H1 (cell line): ENCODE data around the gene ASB6. TPM values are rescaled to one million over a fixed set of nuclear protein-coding genes. Genes with fewer than 3 reads are reported as not detected.

Experiments
- ASH2L ChIP-seq: fragments of 200-600, 300-600 bp; sonication (generic); IDR thresholded peaks from one replicate; pipeline ENCODE4 v1.7.1; 2017; ENCODE audit warnings: low read length
- NANOG ChIP-seq: IDR thresholded peaks from 2 replicates; pipeline ENCODE4 v1.6.1; 2011; ENCODE audit warnings: low read length, low read depth, mild to moderate bottlenecking, inconsistent platforms; ENCODE audit not compliant: insufficient read depth, poor library complexity, severe bottlenecking
- RAD21 ChIP-seq, 2 experiments: IDR thresholded peaks in 1 of 2; conservative IDR thresholded peaks in 1 of 2; 2 replicates each; pipeline ENCODE4 v1.6.1; 2011; ENCODE audit warnings: low read depth in 2 of 2, low read length in 2 of 2, improper control_type of control experiment in 1 of 2, inconsistent platforms in 1 of 2, mild to moderate bottlenecking in 1 of 2, moderate library complexity in 1 of 2
- SIN3A ChIP-seq, 2 experiments: IDR thresholded peaks in 1 of 2; conservative IDR thresholded peaks in 1 of 2; 2 replicates each; pipeline ENCODE4 v1.6.1; 2011 to 2012; ENCODE audit warnings: low read length in 2 of 2, improper control_type of control experiment in 1 of 2, low read depth in 1 of 2, mild to moderate bottlenecking in 1 of 2
- TCF12 ChIP-seq: IDR thresholded peaks from 2 replicates; pipeline ENCODE4 v1.6.1; 2011; ENCODE audit warnings: low read depth, mild to moderate bottlenecking, low read length
- polyA plus RNA-seq, 7 experiments: library from polyadenylated mRNA; depleted of rRNA in 3 of 7; stranded (reverse) in 5 of 7; unstranded in 2 of 7; fragments of >200 nt in 5 of 7; fragments of 200-250 nt in 2 of 7; gene quantifications; 1 replicate in 5 of 7; 2 replicates in 1 of 7; 4 replicates in 1 of 7; pipeline versions ENCODE4 v1.2.1 to v1.2.3, GENCODE V29; 2011 to 2013; ENCODE audit warnings: missing spikeins in 2 of 7, mixed read lengths in 2 of 7
- total RNA-seq: library from RNA; stranded (reverse); fragmentation: NEBNext Ultra II Directional; extraction: Animal tissue kit (Norgen Biotek cat#: 25700); gene quantifications from 2 replicates; pipeline ENCODE4 v1.2.1, GENCODE V29; 2021
- TF ChIP-seq, protein P1 (sequence below): fragments of 300-600 bp; sonication (generic); IDR thresholded peaks from 2 replicates; pipeline ENCODE4 v1.7.1; 2012; ENCODE audit warnings: low read length, moderate library complexity, mild to moderate bottlenecking, inconsistent platforms; ENCODE audit not compliant: insufficient replicate concordance

The ASB6 gene
- total and polyA plus RNA-seq, 2 of the 8 experiments (the other 6 are each of a cell fraction or from before 2014, with no cell fraction given), result 14.0 to 17.3 TPM

DNA sequence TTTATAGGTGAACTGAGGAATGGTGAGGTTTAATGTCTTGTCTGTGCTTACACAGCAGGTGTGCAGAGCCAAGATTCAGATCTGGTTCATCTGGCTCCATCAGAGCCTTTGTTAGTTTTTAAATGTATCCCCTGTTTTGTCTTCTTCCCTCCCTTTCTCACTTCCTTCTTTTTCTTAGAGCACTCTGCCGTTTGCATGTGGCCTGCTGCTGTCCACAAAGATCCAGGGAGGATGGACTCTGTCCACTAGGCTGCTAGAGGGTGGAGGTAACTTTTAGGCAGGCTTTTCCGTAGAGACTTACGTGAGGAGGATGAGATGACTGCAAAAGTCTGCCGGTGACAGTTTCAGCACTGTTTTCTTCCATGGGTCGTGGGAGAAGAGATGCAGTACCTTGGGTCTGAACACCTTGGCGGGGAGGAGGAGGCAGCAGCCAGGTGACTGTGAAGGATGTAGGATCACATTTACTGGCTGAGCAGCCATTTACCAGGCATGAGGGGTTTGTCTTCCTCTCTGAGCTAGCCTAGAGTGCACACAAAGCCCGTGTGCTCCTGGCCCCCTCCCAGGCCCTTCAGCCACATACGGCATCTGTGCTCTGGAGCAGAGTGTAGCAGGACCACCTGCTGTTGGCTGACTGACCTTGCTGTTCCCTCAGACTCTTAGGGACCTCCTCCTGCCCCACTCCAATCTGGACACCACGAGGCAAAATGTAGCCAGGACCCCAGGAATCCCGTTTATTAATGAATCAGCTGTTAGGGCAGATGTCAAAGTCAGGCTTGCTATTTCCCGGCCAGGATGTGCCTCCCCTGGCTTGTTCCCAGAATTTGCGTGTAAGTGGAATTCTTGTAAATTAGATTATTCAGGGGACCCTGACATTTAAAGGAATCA is 14.2 kb downstream of the ASB6 start (continued):
- TF ChIP-seq, protein P1, sequence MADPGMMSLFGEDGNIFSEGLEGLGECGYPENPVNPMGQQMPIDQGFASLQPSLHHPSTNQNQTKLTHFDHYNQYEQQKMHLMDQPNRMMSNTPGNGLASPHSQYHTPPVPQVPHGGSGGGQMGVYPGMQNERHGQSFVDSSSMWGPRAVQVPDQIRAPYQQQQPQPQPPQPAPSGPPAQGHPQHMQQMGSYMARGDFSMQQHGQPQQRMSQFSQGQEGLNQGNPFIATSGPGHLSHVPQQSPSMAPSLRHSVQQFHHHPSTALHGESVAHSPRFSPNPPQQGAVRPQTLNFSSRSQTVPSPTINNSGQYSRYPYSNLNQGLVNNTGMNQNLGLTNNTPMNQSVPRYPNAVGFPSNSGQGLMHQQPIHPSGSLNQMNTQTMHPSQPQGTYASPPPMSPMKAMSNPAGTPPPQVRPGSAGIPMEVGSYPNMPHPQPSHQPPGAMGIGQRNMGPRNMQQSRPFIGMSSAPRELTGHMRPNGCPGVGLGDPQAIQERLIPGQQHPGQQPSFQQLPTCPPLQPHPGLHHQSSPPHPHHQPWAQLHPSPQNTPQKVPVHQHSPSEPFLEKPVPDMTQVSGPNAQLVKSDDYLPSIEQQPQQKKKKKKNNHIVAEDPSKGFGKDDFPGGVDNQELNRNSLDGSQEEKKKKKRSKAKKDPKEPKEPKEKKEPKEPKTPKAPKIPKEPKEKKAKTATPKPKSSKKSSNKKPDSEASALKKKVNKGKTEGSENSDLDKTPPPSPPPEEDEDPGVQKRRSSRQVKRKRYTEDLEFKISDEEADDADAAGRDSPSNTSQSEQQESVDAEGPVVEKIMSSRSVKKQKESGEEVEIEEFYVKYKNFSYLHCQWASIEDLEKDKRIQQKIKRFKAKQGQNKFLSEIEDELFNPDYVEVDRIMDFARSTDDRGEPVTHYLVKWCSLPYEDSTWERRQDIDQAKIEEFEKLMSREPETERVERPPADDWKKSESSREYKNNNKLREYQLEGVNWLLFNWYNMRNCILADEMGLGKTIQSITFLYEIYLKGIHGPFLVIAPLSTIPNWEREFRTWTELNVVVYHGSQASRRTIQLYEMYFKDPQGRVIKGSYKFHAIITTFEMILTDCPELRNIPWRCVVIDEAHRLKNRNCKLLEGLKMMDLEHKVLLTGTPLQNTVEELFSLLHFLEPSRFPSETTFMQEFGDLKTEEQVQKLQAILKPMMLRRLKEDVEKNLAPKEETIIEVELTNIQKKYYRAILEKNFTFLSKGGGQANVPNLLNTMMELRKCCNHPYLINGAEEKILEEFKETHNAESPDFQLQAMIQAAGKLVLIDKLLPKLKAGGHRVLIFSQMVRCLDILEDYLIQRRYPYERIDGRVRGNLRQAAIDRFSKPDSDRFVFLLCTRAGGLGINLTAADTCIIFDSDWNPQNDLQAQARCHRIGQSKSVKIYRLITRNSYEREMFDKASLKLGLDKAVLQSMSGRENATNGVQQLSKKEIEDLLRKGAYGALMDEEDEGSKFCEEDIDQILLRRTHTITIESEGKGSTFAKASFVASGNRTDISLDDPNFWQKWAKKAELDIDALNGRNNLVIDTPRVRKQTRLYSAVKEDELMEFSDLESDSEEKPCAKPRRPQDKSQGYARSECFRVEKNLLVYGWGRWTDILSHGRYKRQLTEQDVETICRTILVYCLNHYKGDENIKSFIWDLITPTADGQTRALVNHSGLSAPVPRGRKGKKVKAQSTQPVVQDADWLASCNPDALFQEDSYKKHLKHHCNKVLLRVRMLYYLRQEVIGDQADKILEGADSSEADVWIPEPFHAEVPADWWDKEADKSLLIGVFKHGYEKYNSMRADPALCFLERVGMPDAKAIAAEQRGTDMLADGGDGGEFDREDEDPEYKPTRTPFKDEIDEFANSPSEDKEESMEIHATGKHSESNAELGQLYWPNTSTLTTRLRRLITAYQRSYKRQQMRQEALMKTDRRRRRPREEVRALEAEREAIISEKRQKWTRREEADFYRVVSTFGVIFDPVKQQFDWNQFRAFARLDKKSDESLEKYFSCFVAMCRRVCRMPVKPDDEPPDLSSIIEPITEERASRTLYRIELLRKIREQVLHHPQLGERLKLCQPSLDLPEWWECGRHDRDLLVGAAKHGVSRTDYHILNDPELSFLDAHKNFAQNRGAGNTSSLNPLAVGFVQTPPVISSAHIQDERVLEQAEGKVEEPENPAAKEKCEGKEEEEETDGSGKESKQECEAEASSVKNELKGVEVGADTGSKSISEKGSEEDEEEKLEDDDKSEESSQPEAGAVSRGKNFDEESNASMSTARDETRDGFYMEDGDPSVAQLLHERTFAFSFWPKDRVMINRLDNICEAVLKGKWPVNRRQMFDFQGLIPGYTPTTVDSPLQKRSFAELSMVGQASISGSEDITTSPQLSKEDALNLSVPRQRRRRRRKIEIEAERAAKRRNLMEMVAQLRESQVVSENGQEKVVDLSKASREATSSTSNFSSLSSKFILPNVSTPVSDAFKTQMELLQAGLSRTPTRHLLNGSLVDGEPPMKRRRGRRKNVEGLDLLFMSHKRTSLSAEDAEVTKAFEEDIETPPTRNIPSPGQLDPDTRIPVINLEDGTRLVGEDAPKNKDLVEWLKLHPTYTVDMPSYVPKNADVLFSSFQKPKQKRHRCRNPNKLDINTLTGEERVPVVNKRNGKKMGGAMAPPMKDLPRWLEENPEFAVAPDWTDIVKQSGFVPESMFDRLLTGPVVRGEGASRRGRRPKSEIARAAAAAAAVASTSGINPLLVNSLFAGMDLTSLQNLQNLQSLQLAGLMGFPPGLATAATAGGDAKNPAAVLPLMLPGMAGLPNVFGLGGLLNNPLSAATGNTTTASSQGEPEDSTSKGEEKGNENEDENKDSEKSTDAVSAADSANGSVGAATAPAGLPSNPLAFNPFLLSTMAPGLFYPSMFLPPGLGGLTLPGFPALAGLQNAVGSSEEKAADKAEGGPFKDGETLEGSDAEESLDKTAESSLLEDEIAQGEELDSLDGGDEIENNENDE, result no peak
- TF ChIP-seq SIN3A (conservative IDR thresholded peaks at IDR 0.05 in 1 of 2, IDR thresholded peaks at IDR 0.05 in 1 of 2; ENCODE audit: low read depth in 1 of 2, low read length in 2 of 2), result no peak
- no peak for TF ChIP-seq TCF12
- no peak for TF ChIP-seq NANOG
- no peak for TF ChIP-seq ASH2L
- TF ChIP-seq RAD21 (IDR thresholded peaks at IDR 0.05 in 1 of 2, conservative IDR thresholded peaks at IDR 0.05 in 1 of 2; ENCODE audit: low read depth in 2 of 2, low read length in 2 of 2), result no peak
